Neuronal stem cell (in vitro differentiated cells): ENCODE results near the gene NRG3.

Experiments
- DNase-seq: peaks from one replicate; pipeline ENCODE4 v3.0.0-alpha.2; 2013; ENCODE audit warnings: low spot score
- H2AFZ ChIP-seq: one replicate; pipeline ENCODE4 v1.6.1; 2013; ENCODE audit warnings: mild to moderate bottlenecking, low read length, inconsistent platforms
- H2AK5ac ChIP-seq: 2 replicates; pipeline ENCODE4 v1.6.1; 2013; ENCODE audit warnings: low read depth, mild to moderate bottlenecking, inconsistent platforms, low read length, moderate library complexity, mixed read lengths
- H2BK120ac ChIP-seq: 2 replicates; pipeline ENCODE4 v1.6.1; 2013; ENCODE audit warnings: low read depth, mild to moderate bottlenecking, inconsistent platforms, low read length, moderate library complexity, mixed read lengths
- H2BK12ac ChIP-seq: one replicate; pipeline ENCODE4 v1.6.1; 2013; ENCODE audit warnings: low read length, inconsistent platforms
- H2BK15ac ChIP-seq: 2 replicates; pipeline ENCODE4 v1.6.1; 2013; ENCODE audit warnings: mild to moderate bottlenecking, low read length, inconsistent platforms, mixed read lengths
- H2BK5ac ChIP-seq: one replicate; pipeline ENCODE4 v1.6.1; 2013; ENCODE audit warnings: inconsistent platforms, mild to moderate bottlenecking, low read length, moderate library complexity
- H3K14ac ChIP-seq: one replicate; pipeline ENCODE4 v1.6.1; 2013; ENCODE audit warnings: low read length, inconsistent platforms
- H3K18ac ChIP-seq: 2 replicates; pipeline ENCODE4 v1.6.1; 2013; ENCODE audit warnings: low read length, inconsistent platforms
- H3K23ac ChIP-seq: 2 replicates; pipeline ENCODE4 v1.6.1; 2013; ENCODE audit warnings: low read depth, mild to moderate bottlenecking, mixed read lengths, low read length, inconsistent platforms; ENCODE audit not compliant: poor library complexity
- H3K27ac ChIP-seq: replicated peaks from 3 replicates; pipeline ENCODE4 v1.5.1; 2013; ENCODE audit warnings: low read length, inconsistent platforms
- H3K27me3 ChIP-seq, 3 experiments: 2 replicates each; pipeline ENCODE4 v1.6.1; 2013; ENCODE audit warnings: low read length in 3 of 3, mild to moderate bottlenecking in 2 of 3, inconsistent platforms in 1 of 3, low read depth in 1 of 3, mixed read lengths in 1 of 3, moderate library complexity in 1 of 3; ENCODE audit not compliant: control insufficient read depth in 3 of 3, insufficient read depth in 3 of 3
- H3K36me3 ChIP-seq, 2 donors: replicated peaks in 1 of 2; 2 replicates each; pipeline ENCODE4 v1.6.1; 2013; ENCODE audit warnings: low read length in 2 of 2; ENCODE audit not compliant: control insufficient read depth in 2 of 2, insufficient read depth in 2 of 2
- H3K4ac ChIP-seq: 2 replicates; pipeline ENCODE4 v1.6.1; 2013; ENCODE audit warnings: inconsistent platforms, mild to moderate bottlenecking, low read length, moderate library complexity
- H3K4me1 ChIP-seq, 2 donors: 1 replicate in 1 of 2; 2 replicates in 1 of 2; pipeline ENCODE4 v1.6.1; 2013; ENCODE audit warnings: low read length in 2 of 2, low read depth in 1 of 2; ENCODE audit not compliant: control insufficient read depth in 2 of 2, insufficient read depth in 1 of 2
- H3K4me2 ChIP-seq: one replicate; pipeline ENCODE4 v1.6.1; 2013; ENCODE audit warnings: mild to moderate bottlenecking, low read length, inconsistent platforms; ENCODE audit not compliant: insufficient read depth, poor library complexity, severe bottlenecking
- H3K4me3 ChIP-seq, 2 donors: 2 replicates each; pipeline ENCODE4 v1.5.1; 2013; ENCODE audit warnings: low read length in 2 of 2, mild to moderate bottlenecking in 2 of 2, inconsistent platforms in 1 of 2, moderate library complexity in 1 of 2
- H3K79me1 ChIP-seq: one replicate; pipeline ENCODE4 v1.6.1; 2013; ENCODE audit warnings: low read depth, mild to moderate bottlenecking, inconsistent platforms, low read length, moderate library complexity
- H3K9ac ChIP-seq: one replicate; pipeline ENCODE4 v1.6.1; 2013; ENCODE audit warnings: mild to moderate bottlenecking, low read depth, low read length, inconsistent platforms; ENCODE audit not compliant: poor library complexity
- H3K9me3 ChIP-seq, 2 donors: replicated peaks in 1 of 2; 2 replicates each; pipeline versions ENCODE3 to v1.6.1; 2013; ENCODE audit warnings: low read length in 2 of 2, mild to moderate bottlenecking in 2 of 2, inconsistent platforms in 1 of 2, low read depth in 1 of 2, mixed read lengths in 1 of 2, moderate library complexity in 1 of 2; ENCODE audit not compliant: control insufficient read depth in 2 of 2, insufficient read depth in 1 of 2
- H4K8ac ChIP-seq: one replicate; pipeline ENCODE4 v1.6.1; 2013; ENCODE audit warnings: low read depth, mild to moderate bottlenecking, inconsistent platforms, low read length, moderate library complexity
- H4K91ac ChIP-seq: one replicate; pipeline ENCODE4 v1.6.1; 2013; ENCODE audit warnings: low read length, low read depth, mild to moderate bottlenecking, inconsistent platforms; ENCODE audit not compliant: poor library complexity
- WGBS, 2 donors: extraction: QIAGEN DNeasy Blood & Tissue Kit; methylation state at CpG; one replicate each; pipeline ENCODE4 v1.1.7; 2013; ENCODE audit warnings: missing lambda C conversion rate in 2 of 2, mixed read lengths in 1 of 2; ENCODE audit not compliant: insufficient read length in 2 of 2, insufficient replicate concordance in 1 of 2; ENCODE audit errors: extremely low coverage in 2 of 2; 5-methylcytosine and 5-hydroxymethylcytosine counted together

Gene NRG3

DNA sequence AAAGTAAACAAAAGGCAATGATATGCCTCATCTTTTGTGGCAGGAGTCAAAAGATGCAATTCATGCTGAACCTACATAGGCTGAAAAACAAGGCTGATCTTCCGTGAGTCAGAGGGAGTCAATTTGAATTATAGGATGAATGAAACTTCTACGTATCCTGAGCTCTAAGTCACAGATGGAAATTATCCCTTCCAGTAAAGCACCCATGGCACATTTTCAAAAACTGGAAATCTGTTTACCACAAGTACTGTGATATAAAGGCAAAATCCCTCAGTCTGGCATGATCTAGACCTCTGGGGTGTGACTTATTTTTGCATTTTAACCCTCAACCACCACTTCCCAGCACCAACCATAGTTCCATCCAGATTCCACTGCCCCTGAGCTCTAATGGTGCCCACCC lies 69.6 kb downstream of the NRG3 start:
- Histone ChIP-seq H3K4ac (no peak overlapping the region), H3K14ac (no peak overlapping the region), H4K91ac (no peak overlapping the region), H2AK5ac (no peak overlapping the region), H3K18ac (no peak overlapping the region), H2BK12ac (no peak overlapping the region), H3K4me2 (no peak overlapping the region), H2AFZ (no peak overlapping the region), H3K79me1 (no peaks in the 10 kb centered on the region), H3K23ac (no peak overlapping the region), H3K4me3 (no peak overlapping the region), H3K27ac (no peak overlapping the region), H3K9me3 (no peaks in the 10 kb centered on the region), H4K8ac (no peak overlapping the region), H3K27me3 (no peaks in the 10 kb centered on the region), H2BK15ac (no peak overlapping the region), H3K9ac (no peak overlapping the region), H2BK120ac (no peak overlapping the region), H2BK5ac (no peak overlapping the region), H3K4me1 (peaks cover 2% of the 10 kb centered on the region in 2 donors), H3K36me3 (no peaks in the 10 kb centered on the region)
- WGBS, 2 donors = no CpG with 5 or more reads among the region's 2 CpGs
- no peak for DNase-seq

DNA sequence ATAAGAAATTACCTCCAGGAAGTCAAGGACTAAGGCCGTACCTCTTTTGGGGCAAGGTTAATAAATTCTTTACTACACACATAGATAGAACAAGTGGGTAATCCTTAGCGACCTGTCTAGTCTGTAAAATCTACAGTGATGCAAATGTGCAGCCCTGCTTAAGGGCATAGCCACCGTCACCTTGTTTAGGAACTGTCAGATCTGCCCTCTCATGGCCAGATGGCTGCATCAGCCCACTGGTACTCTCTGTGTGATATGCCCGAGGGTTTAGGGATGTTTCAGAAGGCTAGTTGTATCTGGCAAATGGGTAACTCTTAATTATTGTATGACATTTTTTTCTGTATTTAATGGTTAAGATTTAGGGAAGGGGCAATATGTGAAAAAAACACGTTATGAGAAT lies 74.3 kb downstream of the NRG3 start:
- no peak overlapping the region for H2AFZ ChIP-seq
- no peak overlapping the region for H2AK5ac ChIP-seq
- no peak overlapping the region for H3K4ac ChIP-seq
- no peak overlapping the region for H4K91ac ChIP-seq
- H3K4me2 ChIP-seq = no peak overlapping the region
- H2BK5ac ChIP-seq = no peak overlapping the region
- no peak overlapping the region for H3K23ac ChIP-seq
- no peak overlapping the region for H2BK12ac ChIP-seq
- H3K14ac ChIP-seq = no peak overlapping the region
- no peak overlapping the region for H2BK120ac ChIP-seq
- no peak overlapping the region for H3K4me3 ChIP-seq
- no peak for DNase-seq
- no peak overlapping the region for H3K27ac ChIP-seq
- no peaks in the 10 kb centered on the region for H3K79me1 ChIP-seq
- H3K36me3 ChIP-seq = no peaks in the 10 kb centered on the region
- no CpG with 5 or more reads among the region's 5 CpGs for WGBS, 2 donors
- no peaks in the 10 kb centered on the region for H3K27me3 ChIP-seq
- no peak overlapping the region for H4K8ac ChIP-seq
- H3K9me3 ChIP-seq = no peaks in the 10 kb centered on the region
- H3K9ac ChIP-seq = no peak overlapping the region
- no peak overlapping the region for H2BK15ac ChIP-seq
- peaks cover 2% of the 10 kb centered on the region in 2 donors for H3K4me1 ChIP-seq
- no peak overlapping the region for H3K18ac ChIP-seq

DNA sequence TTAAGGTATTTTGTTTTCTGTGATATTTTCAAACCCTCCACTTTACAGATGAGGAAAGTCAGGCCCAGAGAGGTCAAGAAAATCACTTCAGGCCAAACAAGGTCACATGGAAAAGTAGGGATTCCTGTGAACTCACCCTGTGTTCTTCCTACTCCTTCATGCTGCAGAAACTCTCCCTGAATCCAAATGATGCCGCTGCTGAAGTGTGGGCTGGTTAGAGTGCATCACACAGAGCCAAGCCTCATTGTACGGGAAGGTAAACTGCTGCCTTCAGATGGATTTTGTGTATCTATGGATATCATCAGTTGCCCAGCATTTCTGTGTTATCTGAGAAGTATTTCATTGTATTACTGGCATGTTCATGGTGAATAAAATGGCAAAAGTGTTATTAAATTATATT lies 75.4 kb downstream of the NRG3 start:
- WGBS, 2 donors = no CpG with 5 or more reads among the region's 2 CpGs
- H4K8ac ChIP-seq = no peak overlapping the region
- H3K9me3 ChIP-seq = no peaks in the 10 kb centered on the region
- H3K18ac ChIP-seq = no peak overlapping the region
- H2BK5ac ChIP-seq = no peak overlapping the region
- no peak overlapping the region for H4K91ac ChIP-seq
- no peak overlapping the region for H3K9ac ChIP-seq
- H2BK15ac ChIP-seq = no peak overlapping the region
- no peak overlapping the region for H3K4ac ChIP-seq
- H3K36me3 ChIP-seq = no peaks in the 10 kb centered on the region
- H3K4me1 ChIP-seq = no peaks in the 10 kb centered on the region
- no peak overlapping the region for H3K4me2 ChIP-seq
- no peak overlapping the region for H3K14ac ChIP-seq
- no peak for DNase-seq
- no peak overlapping the region for H3K4me3 ChIP-seq
- no peaks in the 10 kb centered on the region for H3K79me1 ChIP-seq
- no peaks in the 10 kb centered on the region for H3K27me3 ChIP-seq
- no peak overlapping the region for H2AFZ ChIP-seq
- no peak overlapping the region for H2AK5ac ChIP-seq
- H2BK120ac ChIP-seq = no peak overlapping the region
- no peak overlapping the region for H3K27ac ChIP-seq
- H2BK12ac ChIP-seq = no peak overlapping the region
- H3K23ac ChIP-seq = no peak overlapping the region

DNA sequence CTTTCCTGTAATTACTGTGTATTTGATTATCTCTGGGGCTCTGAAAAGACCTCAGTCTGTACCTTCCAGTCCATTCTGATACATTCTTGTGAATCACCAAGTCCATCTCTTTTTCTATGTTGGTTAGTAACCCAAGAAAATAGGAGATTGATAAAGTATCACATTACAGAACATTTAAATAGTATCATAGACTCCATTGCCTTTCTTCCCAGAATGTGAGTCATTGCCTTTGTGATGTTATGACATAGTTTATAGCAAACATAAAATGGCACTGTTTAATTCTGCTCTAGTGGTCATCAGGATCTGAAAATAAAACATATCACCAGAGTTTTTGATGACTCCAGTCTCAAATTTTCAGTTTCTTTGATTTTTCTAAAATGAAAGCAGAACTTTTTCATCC lies 78.4 kb downstream of the NRG3 start:
- Histone ChIP-seq H3K9me3 (no peaks in the 10 kb centered on the region), H3K14ac (no peak overlapping the region), H2BK5ac (no peak overlapping the region), H3K79me1 (no peaks in the 10 kb centered on the region), H3K27me3 (no peaks in the 10 kb centered on the region), H4K91ac (no peak overlapping the region), H2BK120ac (no peak overlapping the region), H3K4me2 (no peak overlapping the region), H2BK15ac (no peak overlapping the region), H3K36me3 (no peaks in the 10 kb centered on the region), H2AK5ac (no peak overlapping the region), H3K9ac (no peak overlapping the region), H4K8ac (no peak overlapping the region), H3K27ac (no peak overlapping the region), H3K18ac (no peak overlapping the region), H3K23ac (no peak overlapping the region), H3K4ac (no peak overlapping the region), H3K4me3 (no peak overlapping the region), H2BK12ac (no peak overlapping the region), H3K4me1 (no peaks in the 10 kb centered on the region), H2AFZ (no peak overlapping the region)
- DNase-seq = no peak
